Measurements from ENCODE around the gene AKAP6.

AKAP6 gene

GRCh38 chr14:32802295-32802694, 473.2 kb downstream of the AKAP6 start:
- DNase-seq = no peak
- in situ Hi-C loops (cut with MboI; ENCODE audit: low pct_unique_long_range_greater_than_20kb, low sequenced_read_pairs) = no loop called here

DNA sequence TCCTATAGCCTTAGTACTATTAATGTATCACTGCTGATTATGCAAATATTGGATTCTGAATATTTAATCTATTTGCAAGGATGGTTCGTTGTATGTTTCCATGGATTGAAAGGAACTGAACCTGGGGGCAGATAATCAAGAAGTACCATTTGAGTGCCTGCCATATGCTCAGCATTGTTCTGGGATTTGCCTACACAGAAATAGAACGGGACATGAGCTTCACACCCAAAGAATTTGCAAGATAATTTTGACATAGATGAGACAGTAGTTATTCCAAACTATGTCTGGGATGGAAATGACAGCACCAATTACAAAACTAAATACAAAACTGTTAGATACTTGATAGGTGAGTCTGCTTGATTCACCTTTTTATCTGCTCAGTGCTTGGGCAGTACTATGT, 476.9 kb downstream of the AKAP6 start:
- in situ Hi-C loops (cut with MboI; ENCODE audit: low pct_unique_long_range_greater_than_20kb, low sequenced_read_pairs) = no loop called here

GRCh38 chr14:32808644-32809043, 479.5 kb downstream of the AKAP6 start:
- DNase-seq = no peak
- in situ Hi-C loops (cut with MboI; ENCODE audit: low pct_unique_long_range_greater_than_20kb, low sequenced_read_pairs) = no loop called here

More for the DNA sequence above, 476.9 kb downstream of the AKAP6 start:
- DNase-seq = no peak

DNA sequence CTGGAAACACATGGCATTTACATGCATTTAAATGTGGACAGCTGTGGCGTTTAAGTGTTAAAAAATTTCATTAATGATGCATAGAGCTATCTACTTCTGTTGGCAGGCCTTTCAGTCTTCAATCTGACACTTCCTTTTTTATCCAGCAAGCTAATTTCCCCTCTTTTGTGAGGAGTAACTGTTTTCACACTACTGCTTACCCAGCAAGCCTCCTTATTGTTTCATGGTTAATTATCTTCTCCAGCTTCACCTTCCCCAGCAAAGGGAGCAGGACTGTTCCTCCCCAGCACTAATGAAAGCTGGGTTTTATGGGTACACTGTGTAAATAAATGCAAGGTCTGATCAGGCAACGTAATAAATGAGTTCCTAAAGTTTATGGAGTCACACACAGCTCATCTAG, 480.2 kb downstream of the AKAP6 start:
- DNase-seq = no peak
- in situ Hi-C loops (cut with MboI; ENCODE audit: low pct_unique_long_range_greater_than_20kb, low sequenced_read_pairs) = no loop called here

DNA sequence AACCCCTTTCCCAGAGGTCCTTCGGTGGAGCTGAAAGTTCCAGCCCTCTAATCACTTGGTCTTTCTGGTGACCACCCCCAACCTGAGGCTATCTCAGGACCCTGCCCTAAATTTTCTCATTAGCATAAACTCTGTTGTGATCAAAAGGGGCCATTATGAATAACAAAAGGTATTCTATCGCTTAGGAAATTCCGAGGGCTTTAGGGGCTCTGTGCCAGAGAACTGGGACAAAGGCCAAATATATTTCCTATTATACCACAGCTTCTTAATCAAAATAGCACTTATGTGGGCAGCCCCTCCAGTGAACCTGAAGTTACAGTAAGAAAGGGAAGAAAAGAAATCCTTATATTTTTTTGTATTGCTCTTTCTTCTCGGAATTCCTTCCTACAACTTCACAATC, 484.3 kb downstream of the AKAP6 start:
- in situ Hi-C loops (cut with MboI; ENCODE audit: low pct_unique_long_range_greater_than_20kb, low sequenced_read_pairs) = no loop called here
- no peak for DNase-seq

DNA sequence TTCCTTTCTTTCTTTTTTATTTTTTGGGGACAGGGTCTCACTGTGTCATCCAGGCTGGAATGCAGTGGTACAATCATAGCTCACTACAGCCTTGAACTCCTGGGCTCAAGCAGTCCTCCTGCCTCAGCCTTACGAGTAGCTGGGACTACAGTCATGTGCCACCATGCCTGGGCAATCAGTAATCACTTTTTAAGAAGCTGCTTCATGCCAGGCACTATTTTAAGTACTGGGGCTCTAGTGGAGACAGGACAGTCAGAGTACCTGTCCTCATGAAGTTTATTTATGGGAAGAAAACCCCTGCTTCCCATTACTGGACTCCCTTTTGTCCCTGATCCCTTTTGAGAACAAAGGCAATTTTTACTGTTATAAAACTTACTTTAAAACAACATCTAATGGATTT, 485.6 kb downstream of the AKAP6 start:
- DNase-seq = no peak
- in situ Hi-C loops (cut with MboI; ENCODE audit: low pct_unique_long_range_greater_than_20kb, low sequenced_read_pairs) = no loop called here

GRCh38 chr14:32816588-32816987, 487.5 kb downstream of the AKAP6 start:
- DNase-seq = no peak
- in situ Hi-C loops (cut with MboI; ENCODE audit: low pct_unique_long_range_greater_than_20kb, low sequenced_read_pairs) = no loop called here

DNA sequence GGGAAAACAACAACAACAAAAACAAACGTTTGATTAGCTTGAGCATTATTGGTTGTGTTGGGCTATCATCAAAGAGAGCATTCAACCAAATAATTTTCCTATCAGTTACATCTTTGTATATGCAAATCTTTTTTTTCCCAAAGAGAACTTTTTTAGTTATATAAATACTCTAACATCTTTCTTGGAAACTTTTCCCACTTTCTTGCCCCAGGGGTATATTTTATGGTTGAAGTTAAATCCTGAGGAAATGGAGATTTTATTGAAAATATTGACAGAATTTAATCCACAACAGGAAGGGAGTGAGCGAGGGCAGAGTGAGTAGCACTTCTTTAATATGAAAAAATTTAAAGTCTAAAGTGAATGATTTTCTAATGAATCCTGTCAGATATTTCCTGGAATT, 488.7 kb downstream of the AKAP6 start:
- in situ Hi-C loops (cut with MboI; ENCODE audit: low pct_unique_long_range_greater_than_20kb, low sequenced_read_pairs) = no loop called here
- DNase-seq = no peak

DNA sequence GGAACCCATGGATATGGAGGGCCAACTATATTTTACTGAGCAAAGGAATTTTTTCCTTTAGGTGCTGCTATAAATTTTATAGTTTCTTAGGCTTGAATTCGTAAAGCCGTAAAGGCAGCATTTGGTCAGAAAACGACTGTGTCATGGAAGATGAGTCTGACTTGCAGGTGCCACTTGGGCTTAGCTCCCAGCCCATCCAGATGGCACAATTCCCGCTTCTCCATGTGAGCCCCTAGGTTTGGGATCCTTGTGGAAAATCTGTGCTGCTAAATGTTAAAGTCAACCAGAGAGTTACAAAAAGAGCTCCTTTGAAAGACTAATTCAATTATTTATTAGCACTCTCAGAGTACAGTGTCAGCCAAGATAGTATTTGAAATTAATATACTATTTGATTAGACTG, 489.5 kb downstream of the AKAP6 start:
- in situ Hi-C loops (cut with MboI; ENCODE audit: low pct_unique_long_range_greater_than_20kb, low sequenced_read_pairs) = no loop called here
- no peak for DNase-seq

GRCh38 chr14:32820181-32820580, 491.1 kb downstream of the AKAP6 start:
- in situ Hi-C loops (cut with MboI; ENCODE audit: low pct_unique_long_range_greater_than_20kb, low sequenced_read_pairs) = no loop called here
- no peak for DNase-seq

GRCh38 chr14:32820682-32821081, 491.6 kb downstream of the AKAP6 start:
- in situ Hi-C loops (cut with MboI; ENCODE audit: low pct_unique_long_range_greater_than_20kb, low sequenced_read_pairs) = no loop called here
- no peak for DNase-seq

DNA sequence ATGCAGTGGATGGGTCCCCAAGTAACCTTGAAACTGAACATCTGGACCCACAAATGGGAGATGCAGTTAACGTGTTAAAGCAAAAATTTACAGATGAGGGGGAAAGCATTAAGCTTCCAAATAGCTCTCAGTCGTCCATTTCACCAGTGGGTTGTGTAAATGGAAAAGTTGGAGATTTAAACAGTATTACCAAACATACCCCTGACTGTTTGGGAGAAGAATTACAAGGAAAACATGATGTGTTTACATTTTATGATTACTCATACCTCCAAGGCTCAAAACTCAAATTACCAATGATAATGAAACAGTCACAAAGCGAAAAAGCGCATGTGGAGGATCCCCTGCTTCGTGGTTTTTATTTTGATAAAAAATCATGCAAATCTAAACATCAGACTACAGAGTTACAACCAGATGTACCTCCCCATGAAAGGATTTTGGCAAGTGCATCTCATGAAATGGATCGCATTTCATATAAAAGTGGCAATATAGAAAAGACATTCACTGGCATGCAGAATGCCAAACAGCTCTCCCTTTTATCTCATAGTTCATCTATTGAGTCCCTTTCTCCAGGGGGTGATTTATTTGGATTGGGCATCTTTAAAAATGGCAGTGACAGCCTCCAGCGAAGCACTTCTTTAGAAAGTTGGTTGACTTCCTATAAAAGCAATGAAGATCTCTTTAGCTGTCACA, 493.0 kb downstream of the AKAP6 start:
- in situ Hi-C loops (cut with MboI; ENCODE audit: low pct_unique_long_range_greater_than_20kb, low sequenced_read_pairs) = no loop called here
- DNase-seq = no peak

DNA sequence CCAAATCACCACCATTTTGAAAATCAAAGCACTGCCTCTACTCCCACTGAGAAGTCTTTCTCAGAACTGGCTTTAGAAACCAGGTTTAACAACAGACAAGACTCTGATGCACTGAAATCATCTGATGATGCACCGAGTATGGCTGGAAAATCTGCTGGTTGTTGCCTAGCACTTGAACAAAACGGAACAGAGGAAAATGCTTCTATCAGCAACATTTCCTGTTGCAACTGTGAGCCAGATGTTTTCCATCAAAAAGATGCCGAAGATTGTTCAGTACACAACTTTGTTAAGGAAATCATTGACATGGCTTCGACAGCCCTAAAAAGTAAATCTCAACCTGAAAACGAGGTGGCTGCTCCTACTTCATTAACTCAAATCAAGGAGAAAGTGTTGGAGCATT, 494.6 kb downstream of the AKAP6 start:
- in situ Hi-C loops (cut with MboI; ENCODE audit: low pct_unique_long_range_greater_than_20kb, low sequenced_read_pairs) = no loop called here
- no peak for DNase-seq

DNA sequence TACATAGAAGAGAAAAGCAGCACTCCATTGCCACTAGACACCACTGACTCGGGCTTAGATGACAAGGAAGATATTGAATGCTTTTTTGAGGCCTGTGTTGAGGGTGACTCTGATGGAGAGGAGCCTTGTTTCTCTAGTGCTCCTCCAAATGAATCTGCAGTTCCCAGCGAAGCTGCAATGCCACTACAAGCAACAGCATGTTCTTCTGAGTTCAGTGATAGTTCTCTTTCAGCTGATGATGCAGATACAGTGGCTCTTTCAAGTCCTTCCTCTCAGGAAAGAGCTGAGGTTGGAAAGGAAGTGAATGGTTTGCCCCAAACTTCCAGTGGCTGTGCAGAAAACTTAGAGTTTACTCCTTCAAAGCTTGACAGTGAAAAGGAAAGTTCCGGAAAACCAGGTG, 495.1 kb downstream of the AKAP6 start:
- in situ Hi-C loops (cut with MboI; ENCODE audit: low pct_unique_long_range_greater_than_20kb, low sequenced_read_pairs) = no loop called here
- no peak for DNase-seq

DNA sequence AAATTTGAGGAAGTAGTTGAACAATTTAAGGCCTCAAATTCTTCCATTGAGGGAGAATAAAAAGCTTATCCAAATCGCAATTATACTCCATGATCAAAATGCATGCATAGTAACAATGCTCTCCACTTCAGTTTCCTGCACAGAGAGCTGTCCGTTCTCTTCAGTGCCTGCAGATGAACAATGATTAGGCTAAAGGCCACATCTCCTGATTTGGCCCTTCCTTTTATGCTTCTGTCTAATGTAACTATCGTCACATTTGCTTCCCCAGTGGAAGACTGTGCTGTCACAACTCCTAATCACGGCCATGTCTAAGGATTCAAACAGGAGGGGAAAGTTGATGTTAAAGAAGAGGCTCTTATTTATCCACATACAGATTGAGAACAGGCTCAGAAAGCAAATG, 496.0 kb downstream of the AKAP6 start:
- no peak for DNase-seq
- in situ Hi-C loops (cut with MboI; ENCODE audit: low pct_unique_long_range_greater_than_20kb, low sequenced_read_pairs) = no loop called here

- no peak for DNase-seq
- in situ Hi-C loops (cut with MboI; ENCODE audit: low pct_unique_long_range_greater_than_20kb, low sequenced_read_pairs) = no loop called here
These were observed 497.4 kb downstream of the AKAP6 start for GRCh38 chr14:32826404-32827082.

- in situ Hi-C loops (cut with MboI; ENCODE audit: low pct_unique_long_range_greater_than_20kb, low sequenced_read_pairs) = no loop called here
These were observed 498.4 kb downstream of the AKAP6 start for GRCh38 chr14:32827514-32827913.

DNA sequence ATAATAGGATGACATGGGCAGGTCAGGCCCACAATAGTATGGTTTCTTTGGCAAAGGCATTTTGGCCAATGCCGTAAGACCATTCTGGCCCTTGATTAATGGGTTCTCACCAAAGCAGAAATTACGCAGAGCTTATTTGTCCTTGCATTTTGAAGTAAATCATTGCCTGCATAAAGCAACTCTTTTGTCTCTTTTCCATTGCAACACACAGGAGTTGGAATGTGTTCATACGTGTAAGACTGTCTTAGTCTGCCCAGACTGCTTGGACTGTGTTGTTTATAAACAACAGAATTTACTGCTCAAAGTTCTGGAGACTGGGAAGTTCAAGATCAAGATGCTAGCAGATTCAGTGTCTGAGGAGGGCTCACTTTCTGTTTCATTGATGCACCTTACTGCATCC, 506.8 kb downstream of the AKAP6 start:
- DNase-seq = no peak
- in situ Hi-C loops (cut with MboI; ENCODE audit: low pct_unique_long_range_greater_than_20kb, low sequenced_read_pairs) = no loop called here

More at GRCh38 chr14:32827514-32827913, 498.4 kb downstream of the AKAP6 start:
- no peak for DNase-seq

GRCh38 chr14:32841698-32842097, 512.6 kb downstream of the AKAP6 start:
- no peak for DNase-seq
- in situ Hi-C loops (cut with MboI; ENCODE audit: low pct_unique_long_range_greater_than_20kb, low sequenced_read_pairs) = no loop called here

GRCh38 chr14:32846821-32847365, 517.8 kb downstream of the AKAP6 start:
- in situ Hi-C loops (cut with MboI; ENCODE audit: low pct_unique_long_range_greater_than_20kb, low sequenced_read_pairs) = no loop called here
- DNase-seq = no peak

DNA sequence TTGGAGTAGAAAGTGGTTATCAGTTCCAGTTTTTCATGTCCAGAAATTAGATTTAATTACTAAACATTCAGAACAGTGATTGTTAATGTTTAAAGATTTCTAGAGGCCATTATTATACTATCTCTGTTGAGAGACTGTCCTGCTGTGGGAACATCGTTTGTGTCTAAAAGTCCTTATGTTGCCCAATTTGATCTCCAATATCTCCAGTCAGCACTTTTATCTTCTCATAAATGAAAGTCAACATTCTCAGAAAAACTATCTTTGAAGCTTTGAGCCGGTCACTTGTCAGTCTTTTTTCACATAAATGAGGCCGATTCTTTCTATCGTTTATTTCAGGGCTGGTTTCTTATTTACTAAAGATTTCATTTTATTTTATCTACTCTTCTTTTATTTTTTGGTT, 518.8 kb downstream of the AKAP6 start:
- no peak for DNase-seq
- in situ Hi-C loops (cut with MboI; ENCODE audit: low pct_unique_long_range_greater_than_20kb, low sequenced_read_pairs) = no loop called here

Data from KBM-7 (cell line).